DOHH2 (cell line): Measurements from ENCODE around the gene FMNL1.
A peak's percentile ranks its signal among the peaks of the same experiment; 100 is the strongest.

Experiments
- H3F3A ChIP-seq: fragments of 200-600 bp; sonication (generic), shearing (Covaris generic); 2 replicates; pipeline ENCODE4 v1.6.0; 2016; ENCODE audit warnings: antibody characterized with exemption, mild to moderate bottlenecking; ENCODE audit not compliant: control insufficient read depth, insufficient read depth
- H3K27ac ChIP-seq: fragments of 200-600 bp; sonication (generic); 2 replicates; pipeline ENCODE4 v1.5.1; 2014; ENCODE audit warnings: low read depth, mild to moderate bottlenecking, low read length, moderate library complexity
- H3K27me3 ChIP-seq: fragments of 200-600 bp; sonication (generic); 2 replicates; pipeline ENCODE4 v1.6.1; 2014; ENCODE audit warnings: mild to moderate bottlenecking, low read length, mixed read lengths; ENCODE audit not compliant: control insufficient read depth
- H3K36me3 ChIP-seq: fragments of 200-600 bp; sonication (generic); 2 replicates; pipeline ENCODE4 v1.6.1; 2014; ENCODE audit warnings: mild to moderate bottlenecking, low read length, moderate library complexity, mixed read lengths; ENCODE audit not compliant: control insufficient read depth
- H3K4me1 ChIP-seq: fragments of 200-600 bp; sonication (generic); 2 replicates; pipeline ENCODE4 v1.6.1; 2014; ENCODE audit warnings: mild to moderate bottlenecking, low read length, mixed read lengths; ENCODE audit not compliant: control insufficient read depth
- H3K4me2 ChIP-seq: fragments of 200-600 bp; sonication (generic); 2 replicates; pipeline ENCODE4 v1.6.0; 2014; ENCODE audit warnings: mild to moderate bottlenecking, low read length, moderate library complexity
- H3K4me3 ChIP-seq: fragments of 200-600 bp; sonication (generic); 2 replicates; pipeline ENCODE4 v1.5.1; 2014; ENCODE audit warnings: mild to moderate bottlenecking, low read length, mixed read lengths
- H3K79me2 ChIP-seq: fragments of 200-600 bp; sonication (generic); 2 replicates; pipeline ENCODE4 v1.6.1; 2014; ENCODE audit warnings: mild to moderate bottlenecking, low read length, mixed read lengths; ENCODE audit not compliant: control insufficient read depth
- H3K9me2 ChIP-seq: fragments of 200-600 bp; sonication (generic); replicated peaks from 2 replicates; pipeline ENCODE4 v1.6.1; 2014; ENCODE audit warnings: mild to moderate bottlenecking, low read length, mixed read lengths; ENCODE audit not compliant: control insufficient read depth
- H3K9me3 ChIP-seq: fragments of 200-600 bp; sonication (generic); 2 replicates; pipeline ENCODE4 v1.6.1; 2014; ENCODE audit warnings: antibody characterized with exemption, low read length, mixed read lengths; ENCODE audit not compliant: control insufficient read depth, insufficient read depth
- H4K20me1 ChIP-seq: fragments of 200-600 bp; sonication (generic); 2 replicates; pipeline ENCODE4 v1.6.0; 2014; ENCODE audit warnings: low read depth, mild to moderate bottlenecking, antibody characterized with exemption, low read length, moderate library complexity; ENCODE audit not compliant: control insufficient read depth, insufficient read depth
- CTCF ChIP-seq: fragments of 200-600 bp; sonication (generic); IDR thresholded peaks from one replicate; pipeline ENCODE4 v1.5.1; 2014; ENCODE audit warnings: antibody characterized with exemption, mild to moderate bottlenecking, low read depth, low read length; ENCODE audit not compliant: poor library complexity, severe bottlenecking
- EZH2phosphoT487 ChIP-seq: fragments of 200-600 bp; sonication (generic); IDR thresholded peaks from 2 replicates; pipeline ENCODE4 v1.6.1; 2017; ENCODE audit warnings: borderline replicate concordance, mild to moderate bottlenecking, antibody characterized with exemption, low read length, moderate library complexity, mixed read lengths

Gene FMNL1

GRCh38 chr17:45186801-45187354 lies 34.8 kb upstream of the FMNL1 start:
- Histone ChIP-seq H3K4me2 (no peak overlapping the region), H3K27me3 (peaks cover 20% of the 10 kb centered on the region), H3K4me3 (no peak overlapping the region), H3K9me2 (no peaks in the 10 kb centered on the region), H3K79me2 (no peaks in the 10 kb centered on the region), H3K9me3 (no peaks in the 10 kb centered on the region), H3F3A (peaks cover 10% of the 10 kb centered on the region), H3K4me1 (peaks cover 20% of the 10 kb centered on the region), H3K27ac (no peak overlapping the region), H4K20me1 (peaks cover 6% of the 10 kb centered on the region; the same call in 1 of the 2 replicates), H3K36me3 (no peaks in the 10 kb centered on the region)
- TF ChIP-seq EZH2phosphoT487 (no peak), CTCF (no peak)

GRCh38 chr17:45189009-45189408 lies 32.7 kb upstream of the FMNL1 start:
- H3K36me3 ChIP-seq: no peaks in the 10 kb centered on the region
- no peak overlapping the region for H3K4me3 ChIP-seq
- H3K27me3 ChIP-seq: peaks cover 21% of the 10 kb centered on the region
- TF ChIP-seq EZH2phosphoT487: no peak
- no peak for TF ChIP-seq CTCF
- peaks cover 6% of the 10 kb centered on the region; the same call in 1 of the 2 replicates for H4K20me1 ChIP-seq
- H3K9me3 ChIP-seq: no peaks in the 10 kb centered on the region
- H3K4me1 ChIP-seq: peaks cover 20% of the 10 kb centered on the region
- H3K9me2 ChIP-seq: no peaks in the 10 kb centered on the region
- no peak overlapping the region for H3K4me2 ChIP-seq
- H3K79me2 ChIP-seq: no peaks in the 10 kb centered on the region
- H3K27ac ChIP-seq: no peak overlapping the region
- H3F3A ChIP-seq: peaks cover 10% of the 10 kb centered on the region

- Histone ChIP-seq H4K20me1 (peaks cover 6% of the 10 kb centered on the region; the same call in 1 of the 2 replicates), H3K36me3 (no peaks in the 10 kb centered on the region), H3K27me3 (peaks cover 22% of the 10 kb centered on the region), H3K4me3 (no peak overlapping the region), H3F3A (peaks cover 10% of the 10 kb centered on the region), H3K4me2 (peak overlapping the region; percentile 34), H3K79me2 (no peaks in the 10 kb centered on the region), H3K9me2 (no peaks in the 10 kb centered on the region), H3K27ac (no peak overlapping the region), H3K4me1 (peaks cover 20% of the 10 kb centered on the region), H3K9me3 (no peaks in the 10 kb centered on the region)
- TF ChIP-seq EZH2phosphoT487: no peak
- TF ChIP-seq CTCF: no peak
Observed at GRCh38 chr17:45190503-45191255, 31.0 kb upstream of the FMNL1 start.
